HepG2 (cell line): ENCODE measurements around the gene SYNE1.

Source experiments
- EZH2 ChIP-seq: conservative IDR thresholded peaks from 2 replicates; pipeline ENCODE4 v1.6.1; 2012; ENCODE audit warnings: mild to moderate bottlenecking, low read depth, low read length, moderate library complexity
- FOXK2 ChIP-seq: fragments of 450-650 bp; IDR thresholded peaks from 2 replicates; pipeline ENCODE4 v1.6.1; 2016
- FOXO1 ChIP-seq: sonication (generic); formaldehyde crosslinking; IDR thresholded peaks from 2 replicates; pipeline ENCODE4 v1.4.0; 2020; ENCODE audit warnings: missing genetic modification reagents
- HCFC1 ChIP-seq: fragments of 150-350 bp; IDR thresholded peaks from 2 replicates; pipeline ENCODE4 v1.6.1; 2014; ENCODE audit warnings: low read depth, low read length
- HMGXB4 ChIP-seq, 2 experiments: sonication (generic) in 1 of 2; formaldehyde crosslinking in 1 of 2; IDR thresholded peaks; 2 replicates each; pipeline versions ENCODE4 v1.4.0 to v1.6.1; 2018 to 2020; ENCODE audit warnings: missing genetic modification reagents in 2 of 2, borderline replicate concordance in 1 of 2, low read depth in 1 of 2, mild to moderate bottlenecking in 1 of 2, missing biosample characterization in 1 of 2
- JUN ChIP-seq: sonication (generic); formaldehyde crosslinking; IDR thresholded peaks from 2 replicates; pipeline ENCODE4 v1.4.0; 2020; ENCODE audit warnings: mild to moderate bottlenecking, missing genetic modification reagents
- JUND ChIP-seq: sonication (generic); formaldehyde crosslinking; IDR thresholded peaks from 2 replicates; pipeline ENCODE4 v1.8.0; 2022; ENCODE audit warnings: mild to moderate bottlenecking, missing genetic modification reagents
- POGK ChIP-seq: sonication (generic); formaldehyde crosslinking; conservative IDR thresholded peaks from 2 replicates; pipeline ENCODE4 v1.8.0; 2022; ENCODE audit warnings: mild to moderate bottlenecking, moderate library complexity, missing genetic modification reagents
- POLR2A ChIP-seq, 2 experiments: IDR thresholded peaks; 2 replicates each; pipeline ENCODE4 v1.6.1; 2011; ENCODE audit warnings: low read depth in 2 of 2, low read length in 2 of 2, mild to moderate bottlenecking in 1 of 2, moderate library complexity in 1 of 2; ENCODE audit not compliant: insufficient read depth in 1 of 2
- TOE1 ChIP-seq: sonication (generic); formaldehyde crosslinking; IDR thresholded peaks from 2 replicates; pipeline ENCODE4 v1.4.0; 2020; ENCODE audit warnings: mild to moderate bottlenecking, missing genetic modification reagents
- ZFX ChIP-seq: sonication (generic); formaldehyde crosslinking; IDR thresholded peaks from 2 replicates; pipeline ENCODE4 v1.4.0; 2020; ENCODE audit warnings: mild to moderate bottlenecking, low read depth, missing genetic modification reagents, moderate library complexity
- ZNF629 ChIP-seq: sonication (generic); formaldehyde crosslinking; conservative IDR thresholded peaks from 2 replicates; pipeline ENCODE4 v1.5.0; 2020; ENCODE audit warnings: missing genetic modification reagents

GRCh38 chr6:152089992-152090391, 547.2 kb downstream of the SYNE1 start:
- TF ChIP-seq HCFC1 (no peak), FOXK2 (no peak), FOXO1 (CRISPR knock-in tag) (no peak), EZH2 (no peak), TOE1 (CRISPR knock-in tag) (no peak), POLR2A (IDR thresholded peaks at IDR 0.05; ENCODE audit: insufficient read depth in 1 of 2, low read depth in 2 of 2, low read length in 2 of 2) (no peak), ZFX (CRISPR knock-in tag) (no peak), POGK (CRISPR knock-in tag) (no peak), JUN (CRISPR knock-in tag) (no peak), ZNF629 (no peak), JUND (CRISPR knock-in tag) (no peak), HMGXB4 (CRISPR knock-in tag; IDR thresholded peaks at IDR 0.05; ENCODE audit: borderline replicate concordance in 1 of 2, low read depth in 1 of 2) (no peak)
